Suprapubic skin (tissue), 4 donors: ENCODE results near the gene NCOA6.

ENCODE experiments used
- EP300 ChIP-seq: sonication (generic); formaldehyde crosslinking; IDR thresholded peaks from one replicate; pipeline ENCODE4 v1.6.1; 2017; ENCODE audit warnings: antibody characterized with exemption
- POLR2A ChIP-seq, 2 donors: fragments of 450-650 bp; IDR thresholded peaks; one replicate each; pipeline ENCODE4 v1.6.1; 2017; ENCODE audit warnings: antibody characterized with exemption in 2 of 2, mild to moderate bottlenecking in 2 of 2, moderate library complexity in 2 of 2
- POLR2AphosphoS5 ChIP-seq, 3 donors: sonication (generic); formaldehyde crosslinking; IDR thresholded peaks; one replicate each; pipeline ENCODE4 v1.6.1; 2017; ENCODE audit warnings: antibody characterized with exemption in 3 of 3
- TF ChIP-seq, protein P1 (sequence below), 2 donors: fragments of 200-600 bp in 1 of 2; fragments of 450-650 bp in 1 of 2; sonication (generic) in 1 of 2; IDR thresholded peaks; one replicate each; pipeline ENCODE4 v1.5.1; 2016 to 2019; ENCODE audit warnings: antibody characterized with exemption in 2 of 2, mild to moderate bottlenecking in 1 of 2, moderate library complexity in 1 of 2

DNA sequence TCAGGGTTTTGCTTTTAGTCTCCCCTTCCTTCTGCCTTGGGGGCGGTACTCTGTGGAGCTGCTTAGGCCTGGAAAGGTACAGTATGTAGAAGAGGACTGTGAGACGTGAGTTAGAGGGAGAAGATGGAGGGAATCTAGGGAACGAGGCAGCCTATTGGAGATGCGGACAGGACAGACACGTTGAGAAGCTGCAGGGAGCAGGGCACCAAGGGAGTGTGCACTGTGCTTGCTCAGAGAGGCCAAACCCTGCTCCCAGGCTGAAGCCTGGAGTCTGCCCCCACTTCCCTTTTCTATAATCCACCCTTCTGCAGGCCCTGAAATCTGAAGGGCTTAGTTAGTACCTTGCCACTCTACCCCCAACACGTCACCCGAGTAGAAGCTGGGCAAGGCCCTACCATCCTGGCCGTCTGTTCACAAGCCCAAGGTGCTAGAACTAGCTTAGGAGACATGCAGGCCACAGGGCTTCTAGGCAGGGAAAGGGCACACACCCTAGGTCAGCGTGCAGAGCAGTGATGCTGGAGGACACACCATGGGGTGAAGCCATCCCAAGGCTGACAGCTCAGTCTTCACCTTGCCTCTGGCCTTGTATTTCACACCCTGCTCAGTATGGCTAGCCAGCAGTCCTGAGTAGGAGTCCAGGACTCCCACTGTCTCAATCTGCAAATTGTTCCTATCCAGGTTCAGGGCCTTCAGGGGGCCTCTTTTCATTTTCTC is 114.4 kb downstream of the NCOA6 start:
- TF ChIP-seq POLR2AphosphoS5 (IDR thresholded peaks at IDR 0.05): no peak
- no peak for TF ChIP-seq EP300
- TF ChIP-seq, protein P1, sequence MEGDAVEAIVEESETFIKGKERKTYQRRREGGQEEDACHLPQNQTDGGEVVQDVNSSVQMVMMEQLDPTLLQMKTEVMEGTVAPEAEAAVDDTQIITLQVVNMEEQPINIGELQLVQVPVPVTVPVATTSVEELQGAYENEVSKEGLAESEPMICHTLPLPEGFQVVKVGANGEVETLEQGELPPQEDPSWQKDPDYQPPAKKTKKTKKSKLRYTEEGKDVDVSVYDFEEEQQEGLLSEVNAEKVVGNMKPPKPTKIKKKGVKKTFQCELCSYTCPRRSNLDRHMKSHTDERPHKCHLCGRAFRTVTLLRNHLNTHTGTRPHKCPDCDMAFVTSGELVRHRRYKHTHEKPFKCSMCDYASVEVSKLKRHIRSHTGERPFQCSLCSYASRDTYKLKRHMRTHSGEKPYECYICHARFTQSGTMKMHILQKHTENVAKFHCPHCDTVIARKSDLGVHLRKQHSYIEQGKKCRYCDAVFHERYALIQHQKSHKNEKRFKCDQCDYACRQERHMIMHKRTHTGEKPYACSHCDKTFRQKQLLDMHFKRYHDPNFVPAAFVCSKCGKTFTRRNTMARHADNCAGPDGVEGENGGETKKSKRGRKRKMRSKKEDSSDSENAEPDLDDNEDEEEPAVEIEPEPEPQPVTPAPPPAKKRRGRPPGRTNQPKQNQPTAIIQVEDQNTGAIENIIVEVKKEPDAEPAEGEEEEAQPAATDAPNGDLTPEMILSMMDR (IDR thresholded peaks at IDR 0.05): no peak
- TF ChIP-seq POLR2A (IDR thresholded peaks at IDR 0.05): no peak
